PC-9 (cell line): ENCODE data around the gene BDH1. TPM values are rescaled to one million over a fixed set of nuclear protein-coding genes. Genes with fewer than 3 reads are reported as not detected.

ENCODE experiments used
- BruUV-seq: library from RNA; stranded (reverse); fragments of 400-500 nt; replicated peaks from 2 replicates; lab custom pipeline; 2021; lab: Mats Ljungman, UMichigan
- CTCF ChIA-PET: fragments of 300-600 bp; sonication (Branson Sonifier 250); formaldehyde crosslinking; loops from one replicate; lab custom pipeline; 2022; ENCODE audit warnings: antibody characterized with exemption; lab: Charles Lee
- POLR2A ChIA-PET: fragments of 300-600 bp; sonication (Branson Sonifier 250); formaldehyde crosslinking; loops from one replicate; lab custom pipeline; 2022; ENCODE audit warnings: antibody characterized with exemption; ENCODE audit not compliant: unreplicated experiment; lab: Charles Lee
- DNase-seq, 2 experiments: peaks; one replicate each; pipeline versions ENCODE4 v3.0.0 to v3.0.0-alpha.2; 2015 to 2022; ENCODE audit warnings: mixed read lengths in 1 of 2
- H2AFZ ChIP-seq: fragments of 200-600 bp; sonication (generic); 2 replicates; pipeline ENCODE4 v1.8.1; 2017; ENCODE audit warnings: antibody characterized with exemption
- H3F3A ChIP-seq: fragments of 200-600 bp; sonication (generic); 2 replicates; pipeline ENCODE4 v1.8.1; 2017; ENCODE audit warnings: antibody characterized with exemption, mild to moderate bottlenecking, low read depth; ENCODE audit not compliant: insufficient read depth
- H3K27ac ChIP-seq: fragments of 200-600 bp; sonication (generic); 2 replicates; pipeline ENCODE4 v1.6.1; 2016; ENCODE audit warnings: mixed run types
- H3K27me3 ChIP-seq: fragments of 200-600 bp; sonication (generic); 2 replicates; pipeline ENCODE4 v1.6.1; 2016; ENCODE audit warnings: low read depth, mixed run types; ENCODE audit not compliant: insufficient read depth
- H3K36me3 ChIP-seq: fragments of 200-600 bp; sonication (generic); 2 replicates; pipeline ENCODE4 v1.6.1; 2016; ENCODE audit warnings: low read depth, mixed run types
- H3K4me1 ChIP-seq: fragments of 200-600 bp; sonication (generic); replicated peaks from 2 replicates; pipeline ENCODE4 v1.6.1; 2016; ENCODE audit warnings: mixed run types; ENCODE audit not compliant: insufficient read depth
- H3K4me2 ChIP-seq: fragments of 200-600 bp; sonication (generic); 2 replicates; pipeline ENCODE4 v1.6.1; 2017; ENCODE audit warnings: mixed run types
- H3K4me3 ChIP-seq: fragments of 200-600 bp; sonication (generic); 2 replicates; pipeline ENCODE4 v1.6.1; 2016; ENCODE audit warnings: mixed run types
- H3K79me2 ChIP-seq: fragments of 200-600 bp; sonication (generic); 2 replicates; pipeline ENCODE4 v1.6.1; 2017; ENCODE audit warnings: low read depth, mixed run types
- H3K9me2 ChIP-seq: fragments of 200-600 bp; sonication (generic); 2 replicates; pipeline ENCODE4 v1.8.1; 2017; ENCODE audit warnings: mild to moderate bottlenecking; ENCODE audit not compliant: insufficient read depth
- H3K9me3 ChIP-seq: fragments of 200-600 bp; sonication (generic); 2 replicates; pipeline ENCODE4 v1.8.1; 2016; ENCODE audit warnings: low read depth; ENCODE audit not compliant: insufficient read depth
- H4K20me1 ChIP-seq: fragments of 200-600 bp; sonication (generic); 2 replicates; pipeline ENCODE4 v1.8.1; 2017; ENCODE audit not compliant: insufficient read depth
- EZH2 ChIP-seq: fragments of 200-600 bp; sonication (generic); IDR thresholded peaks from 2 replicates; pipeline ENCODE4 v1.8.0; 2017; ENCODE audit warnings: antibody characterized with exemption, low read depth
- intact Hi-C: fragments of 100-400 bp; cut with micrococcal nuclease; formaldehyde crosslinking; loops from one replicate; pipeline ENCODE4 v1.10.0; 2022; ENCODE audit not compliant: unreplicated experiment
- total RNA-seq: library from RNA; stranded (reverse); gene quantifications from 2 replicates; pipeline ENCODE4 v1.2.3, GENCODE V29; 2021
- TF ChIP-seq, protein P1 (sequence below): fragments of 200-600 bp; sonication (generic); conservative IDR thresholded peaks from 2 replicates; pipeline ENCODE4 v1.6.1; 2017; ENCODE audit warnings: mixed run types, antibody characterized with exemption, mild to moderate bottlenecking, moderate library complexity

The BDH1 gene
- total RNA-seq, 1 experiment from 2014 or later: 55.1 TPM

DNA sequence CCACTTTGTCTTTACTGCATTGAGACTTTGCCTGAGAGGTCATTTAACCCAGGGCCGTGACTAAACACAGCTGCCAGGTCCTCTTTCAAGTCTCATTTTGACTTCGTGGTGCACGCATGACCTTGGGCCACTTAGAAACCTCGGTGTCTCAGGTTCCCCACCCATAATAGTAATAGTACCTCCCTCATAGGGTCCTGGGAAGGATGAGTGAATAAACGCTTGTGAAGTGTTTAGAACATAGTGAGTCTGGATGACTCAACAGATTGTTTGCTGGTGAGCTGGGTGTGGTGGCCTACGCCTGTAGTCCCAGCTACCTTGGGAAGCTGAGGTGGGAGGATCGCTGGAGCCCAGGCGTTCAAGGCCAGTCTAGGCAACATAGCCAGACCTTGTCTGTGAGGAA is 56.3 kb downstream of the BDH1 start:
- DNase-seq: peak; percentile 75 to 94
- no peak overlapping the region for H3K4me3 ChIP-seq
- no peaks in the 10 kb centered on the region for H3K79me2 ChIP-seq
- no peak overlapping the region for H2AFZ ChIP-seq
- BruUV-seq: no TSS peak
- POLR2A ChIA-PET: interaction anchor here (0.6 to 1.0 kb wide), 7 partner anchors 9 to 202 kb away, joined by 3 to 9 read pairs (median 4); no protein-coding TSS in a partner anchor
- intact Hi-C loops: loop anchor here (1.0 kb wide), 2 partner anchors 9 to 105 kb away; no protein-coding TSS in a partner anchor
- H3K9me2 ChIP-seq: no peaks in the 10 kb centered on the region
- CTCF ChIA-PET: interaction anchor here (0.6 to 1.7 kb wide), 4 partner anchors 133 to 759 kb away, joined by 4 to 8 read pairs (median 6); no protein-coding TSS in a partner anchor
- TF ChIP-seq EZH2: no peak
- TF ChIP-seq, protein P1, sequence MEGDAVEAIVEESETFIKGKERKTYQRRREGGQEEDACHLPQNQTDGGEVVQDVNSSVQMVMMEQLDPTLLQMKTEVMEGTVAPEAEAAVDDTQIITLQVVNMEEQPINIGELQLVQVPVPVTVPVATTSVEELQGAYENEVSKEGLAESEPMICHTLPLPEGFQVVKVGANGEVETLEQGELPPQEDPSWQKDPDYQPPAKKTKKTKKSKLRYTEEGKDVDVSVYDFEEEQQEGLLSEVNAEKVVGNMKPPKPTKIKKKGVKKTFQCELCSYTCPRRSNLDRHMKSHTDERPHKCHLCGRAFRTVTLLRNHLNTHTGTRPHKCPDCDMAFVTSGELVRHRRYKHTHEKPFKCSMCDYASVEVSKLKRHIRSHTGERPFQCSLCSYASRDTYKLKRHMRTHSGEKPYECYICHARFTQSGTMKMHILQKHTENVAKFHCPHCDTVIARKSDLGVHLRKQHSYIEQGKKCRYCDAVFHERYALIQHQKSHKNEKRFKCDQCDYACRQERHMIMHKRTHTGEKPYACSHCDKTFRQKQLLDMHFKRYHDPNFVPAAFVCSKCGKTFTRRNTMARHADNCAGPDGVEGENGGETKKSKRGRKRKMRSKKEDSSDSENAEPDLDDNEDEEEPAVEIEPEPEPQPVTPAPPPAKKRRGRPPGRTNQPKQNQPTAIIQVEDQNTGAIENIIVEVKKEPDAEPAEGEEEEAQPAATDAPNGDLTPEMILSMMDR: no peak
- peaks cover 43% of the 10 kb centered on the region for H3K4me1 ChIP-seq
- peak overlapping the region; percentile 73 for H3K27ac ChIP-seq
- no peaks in the 10 kb centered on the region for H3K36me3 ChIP-seq
- H3K9me3 ChIP-seq: no peaks in the 10 kb centered on the region
- H3F3A ChIP-seq: peaks cover 28% of the 10 kb centered on the region; the same call in 1 of the 2 replicates
- H3K27me3 ChIP-seq: no peaks in the 10 kb centered on the region
- peak overlapping the region; percentile 11 for H3K4me2 ChIP-seq
- no peaks in the 10 kb centered on the region for H4K20me1 ChIP-seq

DNA sequence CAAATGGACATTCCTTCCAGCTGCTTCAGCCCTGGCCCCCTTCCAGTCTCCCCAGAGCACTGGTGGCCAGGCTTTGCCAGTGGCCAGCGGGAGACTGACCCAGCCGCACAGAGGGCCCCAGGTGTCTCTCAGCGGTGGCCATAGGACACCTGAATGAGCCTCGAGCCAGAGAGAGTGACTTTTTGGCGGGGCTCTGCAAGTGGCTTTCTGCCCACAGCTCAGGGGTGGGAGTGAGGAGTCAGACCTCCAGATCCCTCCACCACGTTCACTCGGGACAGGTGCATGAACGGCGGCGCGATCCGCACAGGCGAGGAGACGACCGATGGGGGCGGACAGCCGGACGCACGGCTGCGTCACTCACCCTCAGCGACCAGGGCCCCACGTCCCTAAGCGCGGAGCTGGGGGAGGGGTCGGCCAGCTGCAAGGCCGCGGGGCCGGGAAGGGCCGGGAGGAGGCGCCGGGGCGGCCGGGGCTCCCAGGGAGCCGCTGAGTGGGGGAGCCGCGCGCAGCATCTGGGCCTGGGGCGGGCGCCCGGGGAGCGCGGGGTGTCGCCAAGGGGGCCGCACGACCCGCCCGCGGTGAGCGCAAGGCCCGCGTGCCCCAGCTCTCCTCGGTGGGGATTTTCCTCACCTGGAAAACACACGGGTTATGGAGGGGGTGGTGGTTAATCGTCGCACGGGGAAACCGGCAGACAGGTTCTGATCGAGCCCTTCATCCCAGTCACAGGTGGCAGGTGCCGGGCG is 57.1 kb downstream of the BDH1 start:
- Histone ChIP-seq H3K4me1 (peaks cover 41% of the 10 kb centered on the region), H3K36me3 (no peaks in the 10 kb centered on the region), H3K79me2 (no peaks in the 10 kb centered on the region), H3K4me2 (0 out of 2 replicates have a peak overlapping the region, but pooled peaks have one; percentile 11), H3K27ac (peak overlapping the region; percentile 73), H2AFZ (no peak overlapping the region), H3K9me3 (no peaks in the 10 kb centered on the region), H3K9me2 (no peaks in the 10 kb centered on the region), H3F3A (peaks cover 28% of the 10 kb centered on the region; the same call in 1 of the 2 replicates), H3K27me3 (no peaks in the 10 kb centered on the region), H3K4me3 (no peak overlapping the region), H4K20me1 (no peaks in the 10 kb centered on the region)
- POLR2A ChIA-PET: interaction anchor here (1.0 kb wide), 3 partner anchors 9 to 201 kb away, joined by 3 to 9 read pairs (median 8); no protein-coding TSS in a partner anchor
- intact Hi-C loops: loop anchor here (1.0 kb wide), 2 partner anchors 8 to 104 kb away; no protein-coding TSS in a partner anchor
- no peak for DNase-seq
- no peak for TF ChIP-seq EZH2
- TF ChIP-seq, protein P1: no peak
- CTCF ChIA-PET: interaction anchor here (1.0 to 1.7 kb wide), 2 partner anchors 242 to 275 kb away, joined by 6 to 8 read pairs; no protein-coding TSS in a partner anchor
- BruUV-seq: TSS peak; percentile 76

DNA sequence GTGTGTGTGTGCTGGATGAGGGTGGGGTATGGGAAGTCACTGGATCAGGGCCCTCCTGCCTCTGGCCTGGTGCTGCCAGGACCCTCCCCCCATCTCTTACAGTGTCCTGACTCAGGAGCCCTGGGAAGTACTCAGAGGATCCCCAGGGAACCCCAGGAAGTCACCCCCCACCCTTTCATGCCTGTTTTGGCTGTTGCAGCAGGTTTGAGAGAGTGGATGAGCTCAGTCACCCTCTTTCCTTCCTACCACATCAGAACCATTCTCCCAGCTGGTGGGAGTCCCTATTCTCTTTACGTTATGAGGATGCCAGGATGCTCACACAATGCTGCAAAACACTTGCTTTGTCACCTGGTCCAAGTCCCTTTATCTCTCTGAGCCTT is 59.0 kb downstream of the BDH1 start:
- POLR2A ChIA-PET: interaction anchor here (0.7 to 0.8 kb wide), 3 partner anchors 10 to 453 kb away, joined by 3 to 6 read pairs (median 4); partner anchors contain the start of gene RPL35A
- no peaks in the 10 kb centered on the region for H3K36me3 ChIP-seq
- BruUV-seq: no TSS peak
- peaks cover 26% of the 10 kb centered on the region for H3K4me1 ChIP-seq
- H3K27me3 ChIP-seq: no peaks in the 10 kb centered on the region
- no peak overlapping the region for H3K4me2 ChIP-seq
- no peak overlapping the region for H3K4me3 ChIP-seq
- H3K9me3 ChIP-seq: no peaks in the 10 kb centered on the region
- intact Hi-C loops: no loop called here
- peaks cover 14% of the 10 kb centered on the region; the same call in 1 of the 2 replicates for H3F3A ChIP-seq
- H3K79me2 ChIP-seq: no peaks in the 10 kb centered on the region
- H4K20me1 ChIP-seq: no peaks in the 10 kb centered on the region
- DNase-seq: no peak
- no peak overlapping the region for H2AFZ ChIP-seq
- no peaks in the 10 kb centered on the region for H3K9me2 ChIP-seq
- TF ChIP-seq, protein P1: no peak
- no peak for TF ChIP-seq EZH2
- CTCF ChIA-PET: no interaction called here
- H3K27ac ChIP-seq: no peak overlapping the region
